Suprapubic skin (tissue), 4 donors: ENCODE results near the gene DEGS2. TPM values are rescaled to one million over a fixed set of nuclear protein-coding genes. Genes with fewer than 3 reads are reported as not detected.
"Not testable (repeated sequence)": the region's sequence is repeated elsewhere in the genome, so short reads cannot be mapped to it uniquely, and the experiment has no call there.

Source experiments
- DNase-seq, 2 donors: peaks; one replicate each; pipeline ENCODE4 v3.0.0-alpha.2; 2019; ENCODE audit warnings: low spot score in 2 of 2
- H3K27ac ChIP-seq: fragments of 200-600 bp; sonication (generic); one replicate; pipeline ENCODE4 v1.5.1; 2019
- H3K27me3 ChIP-seq: fragments of 200-600 bp; sonication (generic); one replicate; pipeline ENCODE4 v1.5.1; 2019
- H3K36me3 ChIP-seq: fragments of 200-600 bp; sonication (generic); one replicate; pipeline ENCODE4 v1.5.1; 2019
- H3K4me1 ChIP-seq: fragments of 200-600 bp; sonication (generic); one replicate; pipeline ENCODE4 v1.5.1; 2019
- H3K4me3 ChIP-seq: fragments of 200-600 bp; sonication (generic); one replicate; pipeline ENCODE4 v1.5.1; 2019; ENCODE audit warnings: mild to moderate bottlenecking
- H3K9me3 ChIP-seq: fragments of 200-600 bp; sonication (generic); one replicate; pipeline ENCODE4 v1.5.1; 2019
- CTCF ChIP-seq, 2 donors: fragments of 200-600 bp in 1 of 2; fragments of 450-650 bp in 1 of 2; sonication (generic) in 1 of 2; IDR thresholded peaks; one replicate each; pipeline ENCODE4 v1.5.1; 2016 to 2019; ENCODE audit warnings: antibody characterized with exemption in 2 of 2, mild to moderate bottlenecking in 1 of 2, moderate library complexity in 1 of 2
- EP300 ChIP-seq: sonication (generic); formaldehyde crosslinking; IDR thresholded peaks from one replicate; pipeline ENCODE4 v1.6.1; 2017; ENCODE audit warnings: antibody characterized with exemption
- POLR2A ChIP-seq, 2 donors: fragments of 450-650 bp; IDR thresholded peaks; one replicate each; pipeline ENCODE4 v1.6.1; 2017; ENCODE audit warnings: antibody characterized with exemption in 2 of 2, mild to moderate bottlenecking in 2 of 2, moderate library complexity in 2 of 2
- POLR2AphosphoS5 ChIP-seq, 3 donors: sonication (generic); formaldehyde crosslinking; IDR thresholded peaks; one replicate each; pipeline ENCODE4 v1.6.1; 2017; ENCODE audit warnings: antibody characterized with exemption in 3 of 3
- WGBS: methylation state at CpG from one replicate; pipeline ENCODE4 v1.1.5; 2018; 5-methylcytosine and 5-hydroxymethylcytosine counted together
- total RNA-seq, 4 donors: library from RNA; depleted of rRNA; stranded (reverse); fragments of >200 nt; gene quantifications; one replicate each; pipeline ENCODE4 v1.1.0, GENCODE V29; 2016

Gene DEGS2
- total RNA-seq, 4 donors from 2014 or later = 78.9 to 130 (median 108) TPM

GRCh38 chr14:100160534-100160916, 1.1 kb upstream of the DEGS2 start:
- 93% methylated on average over 3 of the region's 7 CpGs for WGBS
- Histone ChIP-seq H3K36me3 (no peaks in the 10 kb centered on the region), H3K9me3 (no peaks in the 10 kb centered on the region), H3K27ac (no peak overlapping the region), H3K27me3 (peaks cover 34% of the 10 kb centered on the region), H3K4me1 (peaks cover 48% of the 10 kb centered on the region), H3K4me3 (no peak overlapping the region)
- no peak for TF ChIP-seq POLR2AphosphoS5 (IDR thresholded peaks at IDR 0.05)
- no peak for TF ChIP-seq POLR2A (IDR thresholded peaks at IDR 0.05)
- TF ChIP-seq EP300 = no peak
- no peak for TF ChIP-seq CTCF (IDR thresholded peaks at IDR 0.05)
- no peak for DNase-seq

GRCh38 chr14:100159865-100160533, 554 bp upstream of the DEGS2 start:
- no peak for TF ChIP-seq CTCF (IDR thresholded peaks at IDR 0.05)
- no peak for TF ChIP-seq EP300
- no peak for TF ChIP-seq POLR2AphosphoS5 (IDR thresholded peaks at IDR 0.05)
- TF ChIP-seq POLR2A (IDR thresholded peaks at IDR 0.05) = no peak
- DNase-seq = no peak
- H3K36me3 ChIP-seq = no peaks in the 10 kb centered on the region
- H3K27ac ChIP-seq = peak overlapping the region; percentile 80
- H3K9me3 ChIP-seq = no peaks in the 10 kb centered on the region
- peaks cover 47% of the 10 kb centered on the region for H3K4me1 ChIP-seq
- H3K4me3 ChIP-seq = peak overlapping the region; percentile 57
- 13% methylated on average over 19 of the region's 39 CpGs for WGBS
- H3K27me3 ChIP-seq = peaks cover 34% of the 10 kb centered on the region

GRCh38 chr14:100158566-100159093, 815 bp downstream of the DEGS2 start:
- Histone ChIP-seq H3K36me3 (no peaks in the 10 kb centered on the region), H3K4me1 (peaks cover 46% of the 10 kb centered on the region), H3K9me3 (no peaks in the 10 kb centered on the region), H3K27me3 (peaks cover 34% of the 10 kb centered on the region), H3K4me3 (peak overlapping the region; percentile 57), H3K27ac (peak overlapping the region; percentile 80)
- TF ChIP-seq POLR2A (IDR thresholded peaks at IDR 0.05) = no peak
- TF ChIP-seq CTCF (IDR thresholded peaks at IDR 0.05) = no peak
- TF ChIP-seq EP300 = no peak
- TF ChIP-seq POLR2AphosphoS5 (IDR thresholded peaks at IDR 0.05) = no peak
- 16% methylated on average over 29 of the region's 32 CpGs for WGBS
- no peak for DNase-seq

- peaks cover 46% of the 10 kb centered on the region for H3K4me1 ChIP-seq
- peak overlapping the region; percentile 57 for H3K4me3 ChIP-seq
- not testable (repeated sequence) for DNase-seq, H3K36me3 ChIP-seq, H3K9me3 ChIP-seq, H3K27ac ChIP-seq
- H3K27me3 ChIP-seq = peaks cover 34% of the 10 kb centered on the region
- 86% methylated on average over 15 of the region's 16 CpGs for WGBS
These were observed 1.8 kb downstream of the DEGS2 start for GRCh38 chr14:100157548-100158232.

GRCh38 chr14:100156776-100157175, 2.7 kb downstream of the DEGS2 start:
- Histone ChIP-seq H3K9me3 (no peaks in the 10 kb centered on the region), H3K4me3 (no peak overlapping the region), H3K27me3 (peaks cover 34% of the 10 kb centered on the region), H3K36me3 (no peaks in the 10 kb centered on the region), H3K4me1 (peaks cover 46% of the 10 kb centered on the region), H3K27ac (peak overlapping the region; percentile 42)
- WGBS = 75% methylated on average over 6 of the region's 6 CpGs
- no peak for DNase-seq
- no peak for TF ChIP-seq EP300
- TF ChIP-seq CTCF (IDR thresholded peaks at IDR 0.05) = no peak
- TF ChIP-seq POLR2A (IDR thresholded peaks at IDR 0.05) = no peak
- TF ChIP-seq POLR2AphosphoS5 (IDR thresholded peaks at IDR 0.05) = no peak
